Brain pericyte (primary cell): ENCODE results near the gene CAV3.

Experiments used
- DNase-seq: peaks from one replicate; pipeline ENCODE4 v3.0.0-alpha.2; 2012; ENCODE audit warnings: low read depth, low spot score

The CAV3 gene

GRCh38 chr3:8761866-8762265, 28.3 kb downstream of the CAV3 start:
- DNase-seq = no peak

- no peak for DNase-seq
Observed at GRCh38 chr3:8762607-8763377, 29.2 kb downstream of the CAV3 start.

GRCh38 chr3:8764528-8764927, 30.9 kb downstream of the CAV3 start:
- no peak for DNase-seq

DNA sequence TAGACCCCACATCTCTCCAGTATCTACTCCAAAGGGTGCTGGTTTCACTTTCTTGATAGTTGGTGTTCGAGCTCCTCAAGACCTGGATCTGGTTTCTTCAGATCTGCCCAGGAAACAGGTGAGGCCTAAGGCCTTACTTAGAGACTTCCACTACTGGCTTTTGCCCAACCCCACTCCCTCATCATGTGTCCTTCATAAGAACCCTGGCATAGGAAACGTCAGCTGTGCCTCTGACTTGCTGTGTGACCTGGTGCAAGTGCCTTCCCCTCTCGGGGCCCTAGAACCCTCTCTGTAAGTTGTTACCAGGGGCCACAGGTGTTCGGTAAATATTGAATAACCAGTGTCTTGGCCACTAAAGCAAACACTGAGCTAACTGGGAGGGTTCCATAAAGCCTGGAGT, 31.9 kb downstream of the CAV3 start:
- DNase-seq = no peak

DNA sequence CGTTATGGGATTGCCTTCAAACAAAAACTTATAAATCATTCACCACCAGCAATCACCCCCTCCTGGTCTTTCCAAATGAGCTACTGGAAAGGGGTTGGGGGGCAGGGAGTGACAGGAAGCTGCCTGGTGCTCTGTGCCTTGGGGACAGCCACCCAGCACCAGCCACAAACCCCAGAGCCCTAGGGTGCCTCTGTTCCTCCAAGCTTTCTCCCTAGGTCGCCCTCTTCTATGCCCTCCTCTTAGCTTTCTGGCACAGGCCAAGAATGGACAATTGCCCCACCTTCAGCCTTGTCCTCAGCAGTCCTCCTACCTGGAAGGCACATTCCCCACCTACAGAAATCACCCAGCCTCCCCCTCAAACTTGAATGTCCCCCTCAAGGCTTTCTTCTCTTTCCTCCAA, 32.5 kb downstream of the CAV3 start:
- DNase-seq = no peak

GRCh38 chr3:8767256-8767666, 33.7 kb downstream of the CAV3 start:
- no peak for DNase-seq

DNA sequence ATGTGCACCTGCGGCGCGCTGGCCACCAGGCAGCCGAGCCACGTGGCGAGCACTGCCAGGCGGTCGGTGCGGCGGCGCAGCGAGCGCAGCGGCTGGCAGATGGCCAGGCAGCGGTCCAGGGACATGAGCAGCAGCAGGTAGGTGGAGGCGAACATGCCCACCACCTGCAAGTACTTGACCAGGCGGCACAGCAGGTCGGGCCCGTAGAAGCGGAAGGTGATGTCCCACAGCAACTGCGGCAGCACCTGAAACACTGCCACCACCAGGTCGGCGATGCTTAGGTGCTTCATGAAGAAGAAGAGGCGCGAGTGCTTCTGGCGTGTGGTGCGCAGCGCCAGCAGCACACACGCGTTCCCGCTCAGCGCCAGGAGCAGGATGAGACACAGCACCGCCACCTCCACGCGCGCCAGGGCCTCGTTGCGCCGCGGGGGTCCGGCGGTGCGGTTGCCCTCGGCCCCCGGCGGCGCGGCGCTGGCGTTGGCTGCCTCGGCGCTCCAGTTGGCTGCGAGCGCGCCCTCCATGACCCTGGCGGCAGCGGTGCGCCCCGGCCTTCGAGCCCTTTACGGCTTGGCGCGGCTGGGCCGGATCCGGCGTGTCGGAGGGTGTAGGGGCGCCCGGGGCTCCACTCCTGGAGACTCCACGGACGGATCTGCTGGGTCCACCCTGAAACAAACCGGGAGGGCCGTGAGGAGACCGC, 34.2 kb downstream of the CAV3 start:
- DNase-seq = no peak

DNA sequence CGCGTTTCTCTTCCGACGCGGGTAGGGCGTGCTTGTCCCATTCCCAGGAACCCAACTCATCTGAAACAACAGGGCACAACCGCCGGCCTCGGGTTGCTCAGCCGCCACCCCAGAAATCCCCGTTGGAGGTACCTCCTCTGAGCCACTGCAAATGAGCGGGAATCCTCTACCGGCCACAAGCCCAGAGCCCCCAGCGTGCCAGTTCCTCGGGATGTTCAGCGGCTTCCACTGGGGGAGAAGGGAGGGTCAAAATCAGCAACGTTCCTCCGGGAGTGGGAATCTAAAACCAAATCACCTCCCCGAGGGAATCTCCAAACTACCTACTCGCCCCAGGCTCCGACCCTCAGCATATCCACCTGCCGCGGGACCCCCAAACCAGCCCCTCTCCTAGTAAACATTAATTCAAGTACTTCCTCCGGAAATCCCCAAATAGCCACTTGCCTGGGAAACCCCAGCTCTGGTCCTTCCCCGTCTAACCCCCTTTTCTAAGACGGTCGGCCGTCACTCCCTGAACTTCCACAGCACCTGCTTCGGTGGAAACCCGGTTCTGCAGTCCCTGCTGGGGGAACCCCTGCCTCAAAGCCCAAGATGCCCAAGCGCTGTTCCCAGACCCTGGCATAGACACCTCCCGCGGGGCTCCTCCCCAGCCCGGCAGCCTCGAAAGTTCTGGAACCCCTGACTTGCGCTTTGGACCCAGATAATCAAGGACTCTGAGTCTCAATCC, 34.9 kb downstream of the CAV3 start:
- no peak for DNase-seq

GRCh38 chr3:8769088-8769822, 35.7 kb downstream of the CAV3 start, which contains the start of gene OXTR:
OXTR (minus strand) TSS chr3:8769613; CDS start chr3:8768187, 1,426 bp downstream.
- DNase-seq = peak; percentile 63

GRCh38 chr3:8773941-8774542, 40.4 kb downstream of the CAV3 start:
- no peak for DNase-seq

DNA sequence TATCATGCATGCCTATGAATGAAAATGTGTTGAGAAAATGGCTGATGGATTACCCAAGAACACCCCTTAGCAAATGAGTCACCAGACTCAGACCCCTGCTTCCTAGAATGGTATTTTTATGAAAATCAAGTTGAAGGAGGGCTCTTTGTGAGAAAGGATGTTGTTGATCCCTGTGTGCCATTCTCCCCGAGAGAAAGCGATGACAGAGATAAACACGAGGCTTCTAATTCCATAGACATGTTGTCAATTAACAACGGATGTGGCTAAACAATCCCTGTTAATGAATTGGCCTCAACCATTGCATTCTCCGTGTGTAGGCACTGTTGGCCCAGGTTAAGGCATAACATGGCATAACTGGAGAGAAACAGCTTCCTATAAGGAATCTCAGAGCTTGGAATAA, 41.6 kb downstream of the CAV3 start:
- no peak for DNase-seq

DNA sequence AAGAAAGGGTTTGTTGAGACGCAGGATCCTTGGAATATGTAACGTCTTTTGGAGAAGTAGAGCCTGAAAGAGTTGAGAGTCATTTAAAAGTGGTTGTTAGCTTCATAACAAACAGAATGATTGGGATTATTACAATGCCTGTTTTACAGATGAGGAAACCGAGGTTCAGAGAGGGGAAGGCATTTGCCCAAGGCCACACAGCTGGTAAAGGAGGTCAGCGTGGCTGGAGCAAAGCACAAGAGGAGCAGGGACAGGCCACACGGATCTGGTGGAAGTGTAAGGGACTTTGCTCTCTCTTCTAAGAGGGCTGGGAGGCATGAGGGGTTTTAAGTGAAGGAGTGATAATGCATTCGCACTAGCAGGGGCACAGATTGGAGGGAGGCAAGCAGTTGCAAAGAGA, 42.0 kb downstream of the CAV3 start:
- no peak for DNase-seq

DNA sequence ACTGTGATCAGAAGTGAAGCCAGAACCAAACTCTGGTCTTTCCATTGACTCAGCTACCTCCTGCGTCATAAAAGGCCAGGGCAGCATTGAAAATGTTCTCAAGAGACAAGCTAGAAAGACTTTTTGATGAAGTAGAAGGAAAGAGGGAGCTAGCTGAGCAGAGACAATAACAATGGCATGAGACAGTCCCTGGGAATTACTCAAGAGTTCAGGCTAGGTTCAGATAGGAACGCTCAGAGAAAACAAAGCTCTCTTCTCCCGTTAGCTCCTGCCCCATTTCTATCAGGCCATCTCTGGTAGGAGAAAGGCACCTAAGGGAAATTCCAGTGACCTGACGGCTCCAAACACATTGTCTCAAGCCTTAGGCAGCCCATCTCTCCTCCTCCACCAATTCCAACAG, 42.8 kb downstream of the CAV3 start:
- DNase-seq = peak; percentile 49

- DNase-seq = no peak
Observed at GRCh38 chr3:8777201-8777977, 43.8 kb downstream of the CAV3 start.

DNA sequence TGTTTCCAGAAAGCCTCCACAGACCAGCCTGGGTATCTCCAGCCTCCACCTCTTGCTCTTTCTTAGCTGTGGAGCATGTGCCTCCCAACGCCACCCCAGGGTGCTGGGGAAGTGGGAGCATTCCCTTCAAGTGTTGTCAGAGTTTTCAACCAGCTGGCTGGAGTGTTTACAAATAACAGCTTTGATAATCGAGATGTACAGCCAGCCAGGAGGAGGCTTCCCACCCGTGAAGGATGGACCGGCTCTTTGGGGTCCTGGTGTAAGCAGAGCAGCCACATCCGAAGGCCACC, 44.3 kb downstream of the CAV3 start:
- no peak for DNase-seq

GRCh38 chr3:8778475-8778874, 44.9 kb downstream of the CAV3 start:
- no peak for DNase-seq

DNA sequence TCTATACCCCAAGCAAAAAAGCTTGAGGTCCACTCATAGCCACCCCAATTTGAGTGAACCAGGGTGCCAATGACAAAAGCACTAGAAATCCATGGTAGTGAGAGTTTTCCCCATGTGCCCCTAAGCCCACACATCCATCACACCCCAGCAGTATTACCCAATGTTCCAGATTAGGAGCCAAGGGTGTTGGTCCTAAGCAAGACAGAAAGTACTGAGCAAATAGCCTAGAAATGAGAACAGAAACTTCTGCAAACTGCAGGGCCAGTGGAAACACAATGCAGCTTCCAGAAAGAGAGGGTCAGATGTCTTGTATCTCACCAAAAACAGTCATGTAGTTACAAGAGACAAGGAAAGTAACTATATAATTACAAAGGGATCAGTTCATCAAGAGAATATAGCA, 46.7 kb downstream of the CAV3 start:
- DNase-seq = no peak

DNA sequence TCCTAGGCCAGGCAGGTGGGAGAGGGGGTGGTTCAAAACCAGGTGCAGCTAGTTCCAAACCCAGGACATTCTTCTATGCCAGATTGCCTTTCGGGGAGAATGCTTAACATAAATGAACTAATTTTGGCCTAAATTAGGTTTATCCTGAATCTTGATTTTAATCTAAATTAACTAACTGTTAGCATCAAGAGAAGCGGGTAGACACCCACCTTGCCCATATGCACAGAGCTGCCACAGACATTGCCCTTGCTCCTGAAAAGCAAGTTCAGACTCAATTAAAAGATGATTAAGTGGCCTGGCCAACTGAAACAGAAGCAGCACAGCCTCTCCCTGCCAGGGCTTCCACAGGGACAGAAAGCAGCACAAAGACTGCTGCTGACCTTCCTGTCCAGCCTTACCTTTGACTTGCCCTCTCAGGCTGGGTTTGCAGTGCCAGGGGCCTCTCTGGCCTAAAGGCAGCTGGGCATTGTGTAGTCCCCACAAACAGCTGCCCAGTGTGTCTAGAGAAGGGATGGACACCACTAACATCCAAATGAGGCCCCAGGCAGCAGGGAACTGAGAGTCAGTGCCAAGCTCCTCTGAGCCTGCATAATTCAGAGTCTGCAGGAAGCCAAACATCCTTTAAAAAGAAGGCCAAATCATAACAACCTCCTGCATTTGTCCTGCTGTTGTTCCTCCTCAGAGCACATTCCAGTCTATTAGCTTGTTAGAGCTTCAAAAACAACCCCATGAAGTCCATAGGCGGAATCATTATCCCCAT, 51.3 kb downstream of the CAV3 start:
- DNase-seq = peak; percentile 46

GRCh38 chr3:8790529-8790928, 56.9 kb downstream of the CAV3 start:
- DNase-seq = no peak

GRCh38 chr3:8793242-8793641, 59.6 kb downstream of the CAV3 start:
- DNase-seq = no peak
